Natural killer cell (primary cell): ENCODE results near the gene MGME1. TPM values are rescaled to one million over a fixed set of nuclear protein-coding genes. Genes with fewer than 3 reads are reported as not detected.

Experiments used
- ATAC-seq, 3 donors: fragments of 150-1000 bp in 2 of 3; fragments of 200-7000 bp in 1 of 3; cut with Tn5 transposase; 1 replicate in 1 of 3; 2 replicates in 2 of 3; pipeline ENCODE4 v1.10.0; 2021; ENCODE audit warnings: mild to moderate bottlenecking in 2 of 3, moderate library complexity in 2 of 3
- DNase-seq, 2 donors: peaks; one replicate each; pipeline versions ENCODE4 v3.0.0 to v3.0.0-alpha.2; 2013 to 2021; ENCODE audit warnings: mixed read lengths in 1 of 2
- H3K27ac ChIP-seq: one replicate; pipeline ENCODE4 v1.5.1; 2013; ENCODE audit warnings: mild to moderate bottlenecking, low read length
- H3K27me3 ChIP-seq: one replicate; pipeline ENCODE4 v1.6.1; 2013; ENCODE audit warnings: low read length; ENCODE audit not compliant: control insufficient read depth, insufficient read depth
- H3K36me3 ChIP-seq: one replicate; pipeline ENCODE4 v1.6.1; 2013; ENCODE audit warnings: low read length; ENCODE audit not compliant: control insufficient read depth, insufficient read depth
- H3K4me1 ChIP-seq: one replicate; pipeline ENCODE4 v1.6.1; 2013; ENCODE audit warnings: low read length; ENCODE audit not compliant: control insufficient read depth, insufficient read depth
- H3K4me3 ChIP-seq: one replicate; pipeline ENCODE4 v1.5.1; 2013; ENCODE audit warnings: low read length
- H3K9me3 ChIP-seq: one replicate; pipeline ENCODE4 v1.6.1; 2013; ENCODE audit warnings: low read length; ENCODE audit not compliant: control insufficient read depth, insufficient read depth
- H3K27ac Mint-ChIP-seq, 2 donors: one replicate each; pipeline ENCODE4 v1.8.0; 2022; ENCODE audit warnings: mild to moderate bottlenecking in 2 of 2, mixed read lengths in 2 of 2, moderate library complexity in 1 of 2
- H3K27me3 Mint-ChIP-seq, 2 donors: one replicate each; pipeline ENCODE4 v1.8.0; 2022; ENCODE audit warnings: low read depth in 2 of 2, mixed read lengths in 2 of 2
- H3K36me3 Mint-ChIP-seq: one replicate; pipeline ENCODE4 v1.8.0; 2022; ENCODE audit warnings: mixed read lengths
- H3K4me1 Mint-ChIP-seq, 2 donors: one replicate each; pipeline ENCODE4 v1.8.0; 2022; ENCODE audit warnings: mixed read lengths in 2 of 2
- H3K4me3 Mint-ChIP-seq: one replicate; pipeline ENCODE4 v1.8.0; 2022; ENCODE audit warnings: mild to moderate bottlenecking, moderate library complexity, mixed read lengths
- H3K9me3 Mint-ChIP-seq, 2 donors: one replicate each; pipeline ENCODE4 v1.8.0; 2022; ENCODE audit warnings: mixed read lengths in 2 of 2
- WGBS: methylation state at CpG from one replicate; pipeline ENCODE4 v1.1.7; 2013; ENCODE audit warnings: missing lambda C conversion rate; ENCODE audit not compliant: insufficient coverage; 5-methylcytosine and 5-hydroxymethylcytosine counted together
- intact Hi-C: fragments of 100-400 bp; cut with micrococcal nuclease; formaldehyde crosslinking; loops from one replicate; pipeline ENCODE4 v1.14.2; 2022
- total RNA-seq, 4 donors: library from RNA; stranded (reverse); fragments of 120-200 nt in 1 of 4; gene quantifications; one replicate each; pipeline versions ENCODE4 v1.2.3 to v1.2.4, GENCODE V29; 2013 to 2022
- TF ChIP-seq, protein P1 (sequence below): fragments of 200-600 bp; IDR thresholded peaks from one replicate; pipeline ENCODE4 v1.8.0; 2022; ENCODE audit warnings: antibody characterized with exemption

MGME1 gene
- total RNA-seq, 3 donors from 2014 or later (not counting 1 experiment from before 2014, with no cell fraction given), result 10.3 to 25.1 (median 13.0) TPM

DNA sequence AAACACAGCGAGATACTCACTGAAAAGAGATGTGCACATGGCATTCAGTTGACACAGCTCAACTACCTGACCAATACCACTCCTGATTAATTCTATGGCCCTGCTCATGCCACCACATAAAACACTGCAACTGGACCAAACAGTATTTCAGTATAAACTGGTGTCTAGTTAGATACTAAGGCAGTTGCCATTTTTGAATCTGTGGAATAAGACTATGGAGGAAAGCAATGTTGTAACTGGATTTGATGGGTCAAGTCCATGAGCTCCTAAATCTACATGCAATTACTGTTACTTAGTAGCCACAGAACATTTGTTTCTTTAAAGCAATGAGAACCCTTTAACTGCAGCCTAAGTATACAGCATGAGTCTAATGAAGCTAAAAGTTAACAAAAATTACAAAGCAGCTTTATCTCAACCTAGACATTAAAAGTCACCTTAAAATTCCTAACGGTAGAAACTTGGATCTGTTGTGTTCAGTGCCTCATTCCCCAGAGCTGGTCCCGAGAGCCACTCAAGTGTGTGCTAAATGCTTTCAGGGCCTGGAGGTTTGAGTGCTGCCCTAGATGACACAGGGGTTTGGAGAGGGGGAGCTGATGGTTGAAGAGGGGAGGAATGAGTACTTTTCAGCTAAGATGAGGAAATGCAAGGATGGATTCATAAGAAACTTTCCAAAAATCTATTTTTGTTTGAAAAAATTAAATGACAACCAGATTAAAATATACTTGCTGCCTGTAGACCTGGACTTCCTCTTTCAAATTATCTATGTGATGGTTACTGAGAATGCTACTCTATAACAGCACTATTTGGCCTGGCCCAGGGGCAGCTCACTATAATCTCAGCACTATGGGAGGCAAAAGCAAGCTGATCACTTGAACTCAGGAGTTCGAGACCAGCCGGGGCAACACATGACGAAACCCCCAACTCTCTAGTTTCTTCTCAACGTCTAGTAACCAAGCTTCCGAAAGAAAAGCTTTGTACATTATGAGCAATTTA, 15.8 kb upstream of the MGME1 start:
- H3K27me3 Mint-ChIP-seq, result no peaks in the 10 kb centered on the region
- H3K27ac ChIP-seq, result no peak overlapping the region
- peaks cover 38% of the 10 kb centered on the region for H3K36me3 Mint-ChIP-seq

DNA sequence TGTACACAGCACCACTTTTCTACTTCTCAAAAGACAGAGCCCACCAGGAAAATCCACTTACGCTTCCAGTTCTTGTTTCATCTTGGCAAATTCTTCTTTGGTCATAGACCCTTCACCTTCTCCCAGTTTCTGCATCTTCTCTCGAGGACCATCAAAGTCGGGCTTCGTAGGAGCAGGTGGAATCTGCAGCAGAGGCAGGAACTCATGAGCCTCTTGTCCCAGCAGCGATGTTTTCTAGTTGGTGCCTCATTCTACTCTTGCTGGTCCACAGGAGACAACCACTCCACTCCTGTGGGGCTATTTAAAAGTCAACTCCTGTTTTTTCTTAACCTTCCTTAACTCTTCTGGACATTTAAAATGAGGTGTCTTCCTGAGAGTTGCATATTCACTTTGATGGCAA, 14.9 kb upstream of the MGME1 start:
- Mint-ChIP-seq H3K9me3 (no peaks in the 10 kb centered on the region), H3K27ac (peak overlapping the region in 1 of 2 donors; percentile 33), H3K4me1 (peaks cover 23 to 35% of the 10 kb centered on the region in 2 donors), H3K36me3 (peaks cover 30% of the 10 kb centered on the region), H3K27me3 (no peaks in the 10 kb centered on the region), H3K4me3 (no peak overlapping the region)
- Histone ChIP-seq H3K4me3 (no peak overlapping the region), H3K27ac (no peak overlapping the region), H3K27me3 (no peaks in the 10 kb centered on the region), H3K9me3 (no peaks in the 10 kb centered on the region), H3K36me3 (peaks cover 64% of the 10 kb centered on the region), H3K4me1 (peaks cover 7% of the 10 kb centered on the region)
- no peak for DNase-seq
- WGBS, result 98% methylated on average over 5 of the region's 5 CpGs
- TF ChIP-seq, protein P1, sequence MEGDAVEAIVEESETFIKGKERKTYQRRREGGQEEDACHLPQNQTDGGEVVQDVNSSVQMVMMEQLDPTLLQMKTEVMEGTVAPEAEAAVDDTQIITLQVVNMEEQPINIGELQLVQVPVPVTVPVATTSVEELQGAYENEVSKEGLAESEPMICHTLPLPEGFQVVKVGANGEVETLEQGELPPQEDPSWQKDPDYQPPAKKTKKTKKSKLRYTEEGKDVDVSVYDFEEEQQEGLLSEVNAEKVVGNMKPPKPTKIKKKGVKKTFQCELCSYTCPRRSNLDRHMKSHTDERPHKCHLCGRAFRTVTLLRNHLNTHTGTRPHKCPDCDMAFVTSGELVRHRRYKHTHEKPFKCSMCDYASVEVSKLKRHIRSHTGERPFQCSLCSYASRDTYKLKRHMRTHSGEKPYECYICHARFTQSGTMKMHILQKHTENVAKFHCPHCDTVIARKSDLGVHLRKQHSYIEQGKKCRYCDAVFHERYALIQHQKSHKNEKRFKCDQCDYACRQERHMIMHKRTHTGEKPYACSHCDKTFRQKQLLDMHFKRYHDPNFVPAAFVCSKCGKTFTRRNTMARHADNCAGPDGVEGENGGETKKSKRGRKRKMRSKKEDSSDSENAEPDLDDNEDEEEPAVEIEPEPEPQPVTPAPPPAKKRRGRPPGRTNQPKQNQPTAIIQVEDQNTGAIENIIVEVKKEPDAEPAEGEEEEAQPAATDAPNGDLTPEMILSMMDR, result no peak
- intact Hi-C loops, result no loop called here
- ATAC-seq, result no peak

More for the DNA sequence above, 15.8 kb upstream of the MGME1 start:
- intact Hi-C loops, result no loop called here
- Histone ChIP-seq H3K4me1 (peaks cover 4% of the 10 kb centered on the region), H3K4me3 (no peak overlapping the region), H3K9me3 (no peaks in the 10 kb centered on the region), H3K27me3 (no peaks in the 10 kb centered on the region), H3K36me3 (peaks cover 73% of the 10 kb centered on the region)
- WGBS, result 92% methylated on average over 8 of the region's 8 CpGs
- no peak for ATAC-seq
- DNase-seq, result no peak
- H3K27ac Mint-ChIP-seq, result peak overlapping the region; percentile 33 to 60
- H3K9me3 Mint-ChIP-seq, result no peaks in the 10 kb centered on the region
- H3K4me1 Mint-ChIP-seq, result peaks cover 13 to 26% of the 10 kb centered on the region in 2 donors
- TF ChIP-seq, protein P1, result no peak
- H3K4me3 Mint-ChIP-seq, result no peak overlapping the region

DNA sequence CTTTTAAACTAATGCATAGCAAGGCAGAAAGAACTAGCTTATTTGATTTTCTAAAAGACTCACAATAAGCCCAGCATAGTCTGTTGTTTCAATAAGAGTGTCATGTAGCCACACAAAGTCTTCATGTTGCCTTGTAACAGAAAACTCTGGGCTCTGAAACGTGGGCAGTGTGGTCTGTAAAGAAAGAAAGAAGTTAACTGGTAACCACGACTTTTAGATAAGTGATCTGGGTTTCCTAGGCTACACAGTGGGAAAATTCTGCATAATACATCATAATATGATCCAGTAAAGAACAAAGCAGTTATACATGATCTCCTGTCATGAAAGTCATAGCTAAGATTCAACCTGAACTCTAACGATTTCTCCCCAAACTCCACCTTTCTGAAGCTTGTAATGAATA, 13.5 kb upstream of the MGME1 start:
- Mint-ChIP-seq H3K36me3 (peaks cover 22% of the 10 kb centered on the region), H3K4me1 (peaks cover 36 to 46% of the 10 kb centered on the region in 2 donors), H3K27me3 (no peaks in the 10 kb centered on the region), H3K27ac (peak overlapping the region; percentile 56 to 58), H3K4me3 (no peak overlapping the region), H3K9me3 (no peaks in the 10 kb centered on the region)
- intact Hi-C loops, result loop anchor here (5.0 kb wide), 1 partner anchor 42 kb away; no protein-coding TSS in a partner anchor
- Histone ChIP-seq H3K36me3 (peaks cover 50% of the 10 kb centered on the region), H3K27me3 (no peaks in the 10 kb centered on the region), H3K9me3 (no peaks in the 10 kb centered on the region), H3K4me1 (peaks cover 21% of the 10 kb centered on the region), H3K4me3 (no peak overlapping the region), H3K27ac (no peak overlapping the region)
- no peak for ATAC-seq
- TF ChIP-seq, protein P1, result no peak
- WGBS, result 30% methylated on average over 2 of the region's 3 CpGs
- DNase-seq, result no peak
